Measurements from ENCODE around the gene IMPA2. TPM values are rescaled to one million over a fixed set of nuclear protein-coding genes. Genes with fewer than 3 reads are reported as not detected.

The IMPA2 gene
- total and polyA plus RNA-seq, 2 of the 13 experiments (the other 11 are each of a cell fraction or from before 2014, with no cell fraction given): 37.8 to 71.8 TPM

GRCh38 chr18:12027046-12027445 is 45.7 kb downstream of the IMPA2 start (continued):
- TF ChIP-seq ZSCAN21 (CRISPR knock-in tag; IDR thresholded peaks at IDR 0.05; ENCODE audit: borderline replicate concordance) (no peak), ZNF772 (CRISPR knock-in tag; IDR thresholded peaks at IDR 0.05) (no peak), ZBTB34 (CRISPR knock-in tag; IDR thresholded peaks at IDR 0.05) (no peak), MED13 (CRISPR knock-in tag; IDR thresholded peaks at IDR 0.05) (no peak), MATR3 (CRISPR knock-in tag; IDR thresholded peaks at IDR 0.05) (no peak), ATF7 (IDR thresholded peaks at IDR 0.05) (no peak), ATF7 (CRISPR knock-in tag; IDR thresholded peaks at IDR 0.05) (no peak), HDAC6 (IDR thresholded peaks at IDR 0.05; ENCODE audit: low read depth, low read length) (no peak), TOPORS (CRISPR knock-in tag; IDR thresholded peaks at IDR 0.05) (no peak), ZNF503 (CRISPR knock-in tag; IDR thresholded peaks at IDR 0.05) (no peak), ZNF83 (CRISPR knock-in tag; IDR thresholded peaks at IDR 0.05; ENCODE audit: borderline replicate concordance) (no peak), GTF2F1 (IDR thresholded peaks at IDR 0.05; ENCODE audit: low read length) (no peak), POGZ (CRISPR knock-in tag; IDR thresholded peaks at IDR 0.05) (no peak), ATRX (CRISPR knock-in tag; IDR thresholded peaks at IDR 0.05; ENCODE audit: borderline replicate concordance) (no peak), FOXK2 (IDR thresholded peaks at IDR 0.05) (no peak), RAD51 (IDR thresholded peaks at IDR 0.05; ENCODE audit: borderline replicate concordance) (no peak), ZNF407 (CRISPR knock-in tag; IDR thresholded peaks at IDR 0.05; ENCODE audit: not compliant biosample characterization) (no peak), PHF5A (CRISPR knock-in tag; IDR thresholded peaks at IDR 0.05; ENCODE audit: low read depth, unreplicated experiment) (no peak)
- TF ChIP-seq, protein P1, sequence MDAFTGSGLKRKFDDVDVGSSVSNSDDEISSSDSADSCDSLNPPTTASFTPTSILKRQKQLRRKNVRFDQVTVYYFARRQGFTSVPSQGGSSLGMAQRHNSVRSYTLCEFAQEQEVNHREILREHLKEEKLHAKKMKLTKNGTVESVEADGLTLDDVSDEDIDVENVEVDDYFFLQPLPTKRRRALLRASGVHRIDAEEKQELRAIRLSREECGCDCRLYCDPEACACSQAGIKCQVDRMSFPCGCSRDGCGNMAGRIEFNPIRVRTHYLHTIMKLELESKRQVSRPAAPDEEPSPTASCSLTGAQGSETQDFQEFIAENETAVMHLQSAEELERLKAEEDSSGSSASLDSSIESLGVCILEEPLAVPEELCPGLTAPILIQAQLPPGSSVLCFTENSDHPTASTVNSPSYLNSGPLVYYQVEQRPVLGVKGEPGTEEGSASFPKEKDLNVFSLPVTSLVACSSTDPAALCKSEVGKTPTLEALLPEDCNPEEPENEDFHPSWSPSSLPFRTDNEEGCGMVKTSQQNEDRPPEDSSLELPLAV (CRISPR knock-in tag; conservative IDR thresholded peaks at IDR 0.05; ENCODE audit: low read depth): no peak

Measured in HepG2 (cell line).